HCT116 (cell line): Measurements from ENCODE around the gene CAND2. TPM values are rescaled to one million over a fixed set of nuclear protein-coding genes. Genes with fewer than 3 reads are reported as not detected.

Experiments used
- ATAC-seq: fragments of 200-7000 bp; cut with Tn5 transposase; 2 replicates; pipeline ENCODE4 v1.9.1; 2020; ENCODE audit warnings: mild to moderate bottlenecking, moderate library complexity
- BruUV-seq: library from RNA; stranded (reverse); fragments of 400-500 nt; replicated peaks from 2 replicates; lab custom pipeline; 2021; lab: Mats Ljungman, UMichigan
- CTCF ChIA-PET: fragments of 300-600 bp; sonication (Branson Sonifier 250); formaldehyde crosslinking; loops from one replicate; lab custom pipeline; 2021; ENCODE audit warnings: antibody characterized with exemption; lab: Charles Lee
- POLR2A ChIA-PET: fragments of 300-600, 350-600 bp; sonication (Branson Sonifier 250); formaldehyde crosslinking; loops from one replicate; lab custom pipeline; 2021; ENCODE audit warnings: antibody characterized with exemption; lab: Charles Lee
- RAD21 ChIA-PET, 2 experiments: fragments of 300-600 bp; sonication (Branson Sonifier 250); formaldehyde crosslinking; loops; one replicate each; lab custom pipeline; 2023; ENCODE audit warnings: low total read pairs in 2 of 2; ENCODE audit not compliant: uncharacterized antibody in 2 of 2, unreplicated experiment in 2 of 2, low non-redundant PET in 1 of 2; lab: Charles Lee
- DNase-seq: peaks from one replicate; pipeline ENCODE4 v3.0.0-alpha.2; 2010; ENCODE audit warnings: low read depth, low spot score
- H2AFZ ChIP-seq: fragments of 200-600 bp; shearing (Covaris generic), sonication (generic); 2 replicates; pipeline ENCODE4 v1.6.1; 2017; ENCODE audit warnings: low read depth, mixed run types, mixed read lengths, antibody characterized with exemption, low read length; ENCODE audit not compliant: poor library complexity, severe bottlenecking
- H3K27ac ChIP-seq: 2 replicates; pipeline ENCODE4 v1.5.1; 2012; ENCODE audit warnings: low read depth, low read length
- H3K27me3 ChIP-seq: fragments of 200-600 bp; sonication (generic); 2 replicates; pipeline ENCODE4 v1.6.1; 2016; ENCODE audit warnings: mixed run types, low read length, mixed read lengths; ENCODE audit not compliant: insufficient read depth
- H3K36me3 ChIP-seq, 2 experiments: fragments of 200-500 bp in 1 of 2; fragments of 200-600 bp in 1 of 2; sonication (Bioruptor generic) in 1 of 2; sonication (generic) in 1 of 2; 2 replicates each; pipeline versions ENCODE4 v1.5.1 to v1.6.1; 2014 to 2016; ENCODE audit warnings: low read length in 2 of 2, inconsistent platforms in 1 of 2, mixed read lengths in 1 of 2, mixed run types in 1 of 2; ENCODE audit not compliant: insufficient read depth in 2 of 2, control insufficient read depth in 1 of 2
- H3K4me1 ChIP-seq, 2 experiments: fragments of 200-600 bp in 1 of 2; sonication (generic) in 1 of 2; 2 replicates each; pipeline versions ENCODE4 v1.5.1 to v1.6.1; 2012 to 2017; ENCODE audit warnings: low read length in 2 of 2, inconsistent platforms in 1 of 2, mild to moderate bottlenecking in 1 of 2, mixed read lengths in 1 of 2, mixed run types in 1 of 2, moderate library complexity in 1 of 2; ENCODE audit not compliant: insufficient read depth in 2 of 2, control insufficient read depth in 1 of 2
- H3K4me2 ChIP-seq: fragments of 200-600 bp; sonication (generic); 2 replicates; pipeline ENCODE4 v1.6.1; 2017; ENCODE audit warnings: mixed run types, low read length, mixed read lengths
- H3K4me3 ChIP-seq, 2 experiments: fragments of 200-600 bp in 1 of 2; sonication (generic) in 1 of 2; replicated peaks in 1 of 2; 2 replicates each; pipeline ENCODE4 v1.5.1; 2011 to 2016; ENCODE audit warnings: low read length in 2 of 2, control low read depth in 1 of 2, low read depth in 1 of 2, mild to moderate bottlenecking in 1 of 2, mixed read lengths in 1 of 2, mixed run types in 1 of 2
- H3K79me2 ChIP-seq: fragments of 200-600 bp; sonication (generic); 2 replicates; pipeline ENCODE4 v1.6.1; 2017; ENCODE audit warnings: mild to moderate bottlenecking, mixed run types, low read length, moderate library complexity, mixed read lengths; ENCODE audit not compliant: insufficient read depth
- H3K9ac ChIP-seq: fragments of 200-600 bp; sonication (generic); 2 replicates; pipeline ENCODE4 v1.6.1; 2016; ENCODE audit warnings: low read length, mixed read lengths
- H3K9me2 ChIP-seq: fragments of 200-600 bp; sonication (generic), shearing (Covaris generic); 2 replicates; pipeline ENCODE4 v1.6.1; 2017; ENCODE audit warnings: mixed run types, mild to moderate bottlenecking, moderate library complexity; ENCODE audit not compliant: insufficient read depth
- H3K9me3 ChIP-seq, 2 experiments: fragments of 200-500 bp in 1 of 2; fragments of 200-600 bp in 1 of 2; sonication (Bioruptor generic) in 1 of 2; sonication (generic) in 1 of 2; 2 replicates each; pipeline ENCODE4 v1.6.1; 2014 to 2017; ENCODE audit warnings: low read length in 2 of 2, mixed read lengths in 2 of 2, inconsistent platforms in 1 of 2, low read depth in 1 of 2, mild to moderate bottlenecking in 1 of 2, mixed run types in 1 of 2, moderate library complexity in 1 of 2; ENCODE audit not compliant: control insufficient read depth in 1 of 2, insufficient read depth in 1 of 2
- H4K20me1 ChIP-seq: fragments of 200-600 bp; sonication (generic), shearing (Covaris generic); 2 replicates; pipeline ENCODE4 v1.6.1; 2017; ENCODE audit warnings: mixed run types, mild to moderate bottlenecking, moderate library complexity; ENCODE audit not compliant: insufficient read depth
- ATF3 ChIP-seq: IDR thresholded peaks from 2 replicates; pipeline ENCODE4 v1.6.1; 2012
- CBX3 ChIP-seq: IDR thresholded peaks from 2 replicates; pipeline ENCODE4 v1.6.1; 2012; ENCODE audit warnings: low read depth
- CEBPB ChIP-seq: IDR thresholded peaks from 2 replicates; pipeline ENCODE4 v1.6.1; 2012; ENCODE audit warnings: low read depth
- CTCF ChIP-seq, 3 experiments: fragments of 200-600 bp in 1 of 3; sonication (generic) in 1 of 3; IDR thresholded peaks in 2 of 3; conservative IDR thresholded peaks in 1 of 3; 2 replicates each; pipeline ENCODE4 v1.5.1; 2012 to 2017; ENCODE audit warnings: low read depth in 2 of 3, low read length in 2 of 3, antibody characterized with exemption in 1 of 3, borderline replicate concordance in 1 of 3, control low read depth in 1 of 3, mild to moderate bottlenecking in 1 of 3, mixed read lengths in 1 of 3, mixed run types in 1 of 3, moderate library complexity in 1 of 3; ENCODE audit not compliant: insufficient read depth in 1 of 3
- JUND ChIP-seq: IDR thresholded peaks from 2 replicates; pipeline ENCODE4 v1.6.1; 2012
- MAX ChIP-seq: IDR thresholded peaks from 2 replicates; pipeline ENCODE4 v1.6.1; 2012
- POLR2A ChIP-seq: IDR thresholded peaks from 2 replicates; pipeline ENCODE4 v1.7.0; 2011; ENCODE audit warnings: borderline replicate concordance; ENCODE audit not compliant: insufficient read depth, insufficient read length; ENCODE audit errors: extremely low read depth
- RAD21 ChIP-seq: IDR thresholded peaks from 2 replicates; pipeline ENCODE4 v1.6.1; 2012; ENCODE audit warnings: low read depth, mild to moderate bottlenecking
- REST ChIP-seq: IDR thresholded peaks from 2 replicates; pipeline ENCODE4 v1.6.1; 2012; ENCODE audit warnings: low read depth
- SIN3A ChIP-seq: IDR thresholded peaks from 2 replicates; pipeline ENCODE4 v1.6.1; 2012; ENCODE audit warnings: low read depth
- SP1 ChIP-seq: IDR thresholded peaks from 2 replicates; pipeline ENCODE4 v1.6.1; 2012; ENCODE audit warnings: low read depth
- SRF ChIP-seq: IDR thresholded peaks from 2 replicates; pipeline ENCODE4 v1.6.1; 2012; ENCODE audit warnings: low read depth
- TCF7L2 ChIP-seq: IDR thresholded peaks from 2 replicates; pipeline ENCODE4 v1.7.0; 2011; ENCODE audit warnings: borderline replicate concordance, inconsistent platforms; ENCODE audit not compliant: insufficient read depth, insufficient read length; ENCODE audit errors: extremely low read depth
- YY1 ChIP-seq: IDR thresholded peaks from 2 replicates; pipeline ENCODE4 v1.6.1; 2011; ENCODE audit warnings: low read length, low read depth, moderate library complexity, mild to moderate bottlenecking; ENCODE audit not compliant: insufficient replicate concordance; ENCODE audit errors: extremely low read depth
- ZNF274 ChIP-seq: fragments of 200-500 bp; sonication (Bioruptor generic); IDR thresholded peaks from 2 replicates; pipeline ENCODE4 v1.6.1; 2014; ENCODE audit warnings: mild to moderate bottlenecking, low read depth, low read length, inconsistent platforms
- intact Hi-C: fragments of 100-400 bp; cut with micrococcal nuclease; formaldehyde crosslinking; loops from 2 replicates; pipeline ENCODE4 v1.10.0; 2022
- total RNA-seq: library from RNA; stranded (reverse); gene quantifications from one replicate; pipeline ENCODE4 v1.2.1, GENCODE V29; 2021; ENCODE audit not compliant: unreplicated experiment

CAND2 gene
- total RNA-seq, 1 experiment from 2014 or later: not detected

- Histone ChIP-seq H3K4me1 (no peaks in the 10 kb centered on the region), H3K27ac (no peak overlapping the region), H4K20me1 (no peaks in the 10 kb centered on the region), H3K9ac (no peak overlapping the region)
- intact Hi-C loops: no loop called here
- no peak for TF ChIP-seq CEBPB
- TF ChIP-seq SP1: no peak
- no peak for TF ChIP-seq YY1
- TF ChIP-seq, all 23 proteins: peak for 0
- Histone ChIP-seq H3K4me2 (no peak overlapping the region), H2AFZ (no peak overlapping the region), H3K79me2 (no peaks in the 10 kb centered on the region), H3K9me2 (no peaks in the 10 kb centered on the region), H3K27me3 (no peaks in the 10 kb centered on the region), H3K4me3 (no peak overlapping the region), H3K36me3 (no peaks in the 10 kb centered on the region), H3K9me3 (no peaks in the 10 kb centered on the region)
- ATAC-seq (no peak), DNase-seq (no peak)
- RAD21 ChIA-PET: no interaction called here
- no TSS peak for BruUV-seq
- POLR2A ChIA-PET: no interaction called here
- CTCF ChIA-PET: no interaction called here
These were observed 2.8 kb upstream of the CAND2 start for GRCh38 chr3:12793701-12794100.

- Histone ChIP-seq H3K27me3 (no peaks in the 10 kb centered on the region), H3K36me3 (no peaks in the 10 kb centered on the region), H3K27ac (no peak overlapping the region), H3K4me1 (no peaks in the 10 kb centered on the region), H3K9me3 (no peaks in the 10 kb centered on the region), H4K20me1 (no peaks in the 10 kb centered on the region), H3K9ac (no peak overlapping the region), H3K4me3 (no peak overlapping the region), H3K4me2 (no peak overlapping the region), H3K79me2 (no peaks in the 10 kb centered on the region), H3K9me2 (no peaks in the 10 kb centered on the region), H2AFZ (no peak overlapping the region)
- ATAC-seq: no peak
- DNase-seq: no peak
- RAD21 ChIA-PET: no interaction called here
- intact Hi-C loops: no loop called here
- POLR2A ChIA-PET: no interaction called here
- CTCF ChIA-PET: no interaction called here
- BruUV-seq: no TSS peak
- TF ChIP-seq CBX3 (no peak), ATF3 (no peak), SIN3A (no peak), ZNF274 (no peak), MAX (no peak), POLR2A (no peak), SRF (no peak), YY1 (no peak), RAD21 (no peak), CEBPB (no peak), TCF7L2 (no peak), JUND (no peak), REST (no peak), CTCF (IDR thresholded peaks at IDR 0.05 in 2 of 3, conservative IDR thresholded peaks at IDR 0.05 in 1 of 3; ENCODE audit: borderline replicate concordance in 1 of 3, insufficient read depth in 1 of 3, low read depth in 2 of 3, low read length in 2 of 3) (no peak)
These were observed 828 bp downstream of the CAND2 start for GRCh38 chr3:12797124-12797891.
